Measurements from ENCODE around the gene ATXN7L2.

ATXN7L2 gene

GRCh38 chr1:109478806-109479205 is 4.9 kb upstream of the ATXN7L2 start:
- no peak for DNase-seq

GRCh38 chr1:109479311-109479710 is 4.4 kb upstream of the ATXN7L2 start:
- DNase-seq = no peak

- DNase-seq = no peak
Measured at GRCh38 chr1:109479901-109480300, 3.8 kb upstream of the ATXN7L2 start.

DNA sequence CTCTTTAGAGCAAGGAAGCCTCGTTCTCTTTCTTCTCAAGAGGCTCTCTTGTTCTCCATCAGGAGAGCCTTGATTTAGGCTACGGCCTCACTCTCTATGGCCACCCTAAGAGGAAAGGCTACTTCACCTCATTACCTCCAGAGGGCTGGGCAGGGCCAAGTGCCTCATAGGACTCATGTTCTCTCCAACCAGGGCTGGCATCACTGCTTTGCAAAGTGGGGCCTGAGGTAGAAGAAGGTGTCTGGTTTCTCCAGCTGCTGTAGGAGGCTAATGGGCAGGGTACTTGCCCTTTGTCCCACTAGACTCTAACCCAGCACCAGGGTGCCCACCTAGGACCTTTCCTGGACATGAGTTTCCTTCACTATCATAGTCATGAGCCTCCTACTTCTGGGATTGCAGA is 2.1 kb upstream of the ATXN7L2 start:
- DNase-seq = no peak

GRCh38 chr1:109482242-109482641 is 1.5 kb upstream of the ATXN7L2 start:
- no peak for DNase-seq

DNA sequence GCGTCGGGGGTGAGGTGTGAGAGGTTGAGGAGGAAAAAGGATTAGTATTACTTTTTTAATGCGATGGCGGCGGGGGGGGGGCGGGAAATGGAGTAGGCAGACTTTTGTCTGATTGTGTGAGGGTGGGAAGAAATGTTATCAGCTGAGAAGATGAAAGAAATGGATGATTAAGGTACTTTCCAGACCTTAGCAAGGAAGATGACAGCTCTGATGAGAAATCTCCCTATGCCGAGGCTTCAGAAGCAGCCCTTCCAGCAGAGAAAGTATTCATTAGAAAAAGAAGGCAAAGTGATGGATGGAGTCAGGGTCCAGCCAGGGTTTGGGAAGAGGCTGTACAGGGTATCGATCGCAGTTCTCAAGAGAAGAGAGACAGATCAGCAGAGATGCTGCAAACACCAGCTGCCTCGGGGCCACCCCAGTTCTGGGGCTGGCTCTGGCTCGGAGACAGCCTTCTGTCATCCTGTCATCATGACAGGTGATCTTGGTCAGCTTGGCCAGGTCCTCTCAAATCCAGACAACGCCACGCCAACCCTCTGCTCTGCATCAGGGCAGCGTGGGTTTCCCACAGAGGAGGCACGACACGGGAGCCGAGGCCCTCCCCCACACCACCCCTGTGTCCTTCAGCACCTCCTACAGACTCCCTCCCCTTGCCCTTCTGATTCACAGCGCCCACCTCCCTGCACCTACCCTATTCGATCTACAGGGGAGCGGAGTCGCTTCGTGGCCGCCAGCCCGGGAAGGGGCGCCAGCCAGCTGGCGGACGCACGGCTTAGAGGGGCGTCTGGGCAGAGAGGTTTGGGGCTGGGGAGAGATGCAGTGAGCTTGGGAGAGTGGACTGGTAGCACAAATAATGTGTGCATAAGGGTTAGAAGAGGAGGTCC is 674 bp upstream of the ATXN7L2 start:
- peak in 1 of 2 donors; percentile 51 for DNase-seq

- DNase-seq = no peak
Measured at GRCh38 chr1:109484519-109484975, 842 bp downstream of the ATXN7L2 start.

- no peak for DNase-seq
Measured at GRCh38 chr1:109485001-109485400, 1.3 kb downstream of the ATXN7L2 start.

DNA sequence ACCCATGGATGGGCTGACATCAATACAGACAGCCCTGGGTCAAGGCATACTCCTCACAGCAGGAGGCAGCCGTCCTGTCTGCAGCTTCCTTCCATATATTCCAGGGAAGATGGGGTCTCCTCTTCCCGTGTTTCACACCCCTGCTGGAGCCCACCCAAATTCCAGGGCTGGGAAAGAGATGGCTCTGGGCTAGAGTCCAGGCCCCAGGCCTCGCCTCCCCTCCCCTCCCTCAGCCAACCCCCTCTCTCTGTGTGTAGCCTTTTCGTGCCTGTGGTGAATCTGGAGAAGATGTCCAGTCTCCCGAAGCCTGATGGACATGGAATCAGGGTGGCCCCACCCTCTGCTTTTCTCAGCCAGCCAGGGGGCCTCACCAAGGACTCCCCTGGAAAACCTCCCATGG is 3.6 kb downstream of the ATXN7L2 start:
- no peak for DNase-seq

DNA sequence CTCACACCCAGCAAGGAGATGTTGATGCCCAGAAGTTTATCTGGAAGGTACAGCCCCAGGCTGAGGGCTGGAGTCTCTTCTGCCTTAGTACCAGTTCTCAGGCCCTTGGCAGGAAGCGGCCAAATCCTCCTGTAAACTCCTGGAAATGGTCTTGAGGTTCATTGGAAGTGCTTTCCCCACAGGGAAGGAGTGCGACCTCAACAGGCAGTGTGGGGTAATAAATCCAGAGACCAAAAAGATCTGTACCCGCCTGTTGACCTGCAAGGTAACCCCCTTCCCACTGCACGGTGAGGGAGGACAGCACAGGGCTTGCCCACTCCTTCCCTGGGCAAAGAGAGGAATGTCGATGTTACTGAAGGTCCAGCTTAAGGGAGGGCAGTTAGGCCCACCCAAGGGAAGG is 4.5 kb downstream of the ATXN7L2 start:
- no peak for DNase-seq

DNA sequence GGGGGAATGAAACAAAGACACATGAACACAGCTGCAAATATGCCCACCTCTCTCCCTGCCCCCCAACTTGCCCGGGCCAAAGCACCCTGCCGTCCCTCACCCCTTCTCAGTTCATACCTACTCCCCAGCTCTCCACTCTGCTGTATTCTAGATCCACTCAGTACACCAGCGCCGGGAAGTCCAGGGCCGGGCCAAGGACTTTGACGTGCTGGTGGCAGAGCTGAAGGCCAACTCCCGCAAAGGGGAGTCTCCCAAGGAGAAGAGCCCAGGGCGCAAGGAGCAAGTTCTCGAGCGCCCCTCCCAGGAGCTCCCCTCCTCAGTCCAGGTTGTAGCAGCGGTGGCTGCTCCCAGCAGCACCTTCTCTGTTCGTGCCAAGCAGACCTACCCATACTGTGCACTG is 5.0 kb downstream of the ATXN7L2 start:
- DNase-seq = no peak

DNA sequence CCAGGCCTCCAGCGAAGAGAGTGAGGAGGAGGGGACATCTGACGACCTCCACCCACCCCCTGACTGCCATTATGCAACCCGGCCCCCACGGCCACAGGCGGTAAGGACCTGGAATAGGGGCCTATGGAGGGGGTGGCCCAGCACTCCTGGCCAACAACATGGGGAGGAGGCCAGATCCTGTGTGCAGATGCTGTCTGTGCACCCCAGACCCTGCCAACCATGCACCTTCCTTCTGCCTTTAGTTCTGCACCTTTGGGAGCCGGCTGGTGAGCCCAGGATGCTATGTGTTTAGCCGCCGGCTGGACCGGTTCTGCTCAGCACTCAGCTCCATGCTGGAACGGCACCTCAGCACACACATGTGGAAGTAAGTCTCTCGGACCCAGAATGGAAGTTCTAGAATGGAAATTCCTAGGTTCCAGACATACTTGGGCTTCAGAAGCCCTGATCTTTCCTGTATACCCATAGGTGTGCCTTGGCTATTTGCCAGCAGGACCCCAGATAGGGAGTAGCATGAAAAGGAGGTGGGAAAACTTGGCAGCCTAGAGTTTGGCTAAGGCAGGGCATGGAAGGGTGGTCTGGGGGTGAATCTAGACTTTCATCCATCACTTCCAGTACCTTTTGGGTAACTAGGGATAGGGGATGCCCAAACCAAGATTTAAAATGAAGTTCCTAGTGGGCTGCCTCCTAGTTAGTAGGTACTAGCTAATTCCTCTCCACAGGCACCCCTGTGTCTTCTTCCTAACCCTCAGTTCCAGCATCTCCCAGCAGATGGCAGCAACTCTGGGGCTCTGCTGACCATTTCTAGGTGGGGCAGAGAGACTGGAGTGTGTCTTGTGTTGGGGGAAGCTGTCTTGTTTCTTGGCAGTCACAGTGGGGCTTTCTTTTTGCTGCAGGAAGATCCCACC is 6.6 kb downstream of the ATXN7L2 start:
- DNase-seq = peak; percentile 64 to 81

DNA sequence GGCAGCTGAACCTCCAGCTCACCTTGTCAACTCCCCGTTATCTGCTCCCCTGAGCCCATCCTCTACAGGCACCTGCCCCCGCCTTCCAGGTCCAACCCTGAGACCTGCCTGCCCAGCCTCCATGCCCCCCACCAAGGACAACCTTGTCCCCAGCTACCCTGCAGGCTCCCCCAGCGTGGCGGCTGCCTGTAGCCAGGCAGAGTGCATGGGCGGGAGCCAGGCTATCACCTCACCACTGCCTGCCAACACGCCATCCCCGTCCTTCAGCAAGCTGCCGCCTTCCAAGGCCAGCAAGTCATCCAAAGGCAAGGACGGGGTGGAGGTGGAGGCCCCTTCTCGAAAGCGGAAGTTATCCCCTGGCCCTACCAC is 7.2 kb downstream of the ATXN7L2 start:
- no peak for DNase-seq

DNA sequence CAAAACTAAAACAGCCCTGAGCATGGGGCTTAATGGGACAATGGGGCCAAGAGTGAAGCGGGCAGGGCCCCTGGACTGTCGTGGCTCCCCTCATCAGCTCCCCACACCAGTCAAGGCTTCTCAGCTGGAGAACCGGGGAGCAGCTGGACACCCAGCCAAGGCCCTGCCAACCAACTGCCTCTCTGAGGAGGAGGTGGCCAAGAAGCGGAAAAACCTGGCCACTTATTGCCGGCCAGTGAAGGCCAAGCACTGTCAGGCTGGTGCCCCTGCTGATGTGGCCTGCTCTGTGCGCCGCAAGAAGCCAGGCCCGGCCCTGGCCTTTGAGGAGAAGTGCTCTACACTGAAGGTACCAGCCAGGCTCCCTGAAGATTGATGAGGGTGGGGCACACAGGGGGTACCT is 7.7 kb downstream of the ATXN7L2 start:
- DNase-seq = no peak

DNA sequence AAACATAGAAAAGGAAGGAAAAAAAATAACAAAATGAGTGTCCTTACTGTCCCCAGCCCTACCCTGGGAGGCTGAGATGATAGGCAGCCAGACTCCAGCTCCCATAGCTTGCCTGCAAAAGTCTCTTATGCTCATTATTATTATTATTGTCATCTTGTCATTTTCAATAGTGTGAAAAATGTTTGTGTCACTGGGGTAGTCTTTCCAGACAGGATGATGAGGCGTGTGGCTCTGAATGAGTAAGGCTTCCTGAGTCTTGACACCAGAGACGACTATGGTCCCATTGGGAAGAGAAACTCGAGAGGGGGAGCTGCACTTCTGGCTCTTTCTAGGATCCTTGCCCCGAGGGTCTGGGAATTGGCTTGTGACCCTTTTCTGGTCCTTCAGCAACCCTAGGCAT is 9.1 kb downstream of the ATXN7L2 start:
- no peak for DNase-seq

DNA sequence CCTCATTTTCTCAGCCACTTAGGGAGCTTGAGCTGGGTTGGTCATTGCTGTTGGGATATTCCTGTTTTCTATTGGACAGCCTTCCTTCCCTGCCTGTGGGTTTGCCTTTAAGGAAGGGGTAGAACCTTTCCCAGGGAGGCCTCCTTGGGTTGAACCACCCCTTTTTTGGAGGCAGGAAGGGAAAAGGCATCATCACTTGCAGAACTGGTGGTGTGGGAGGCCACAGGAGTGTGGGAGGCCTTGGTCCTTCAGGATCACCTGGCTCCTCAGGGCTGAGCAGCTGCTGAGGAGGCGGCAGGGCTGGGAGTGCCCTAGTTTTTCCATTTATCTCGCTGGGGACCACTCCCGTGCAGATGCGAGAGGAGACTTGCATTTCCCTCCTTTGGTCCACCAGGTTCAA is 9.5 kb downstream of the ATXN7L2 start:
- DNase-seq = no peak

- peak; percentile 88 to 89 for DNase-seq
Measured at GRCh38 chr1:109493805-109494539, 10.3 kb downstream of the ATXN7L2 start, which contains the start of gene CYB561D1. Gene CYB561D1, plus strand, starts transcription at chr1:109494094. Its CDS starts 46 bp downstream, at chr1:109494140.

GRCh38 chr1:109495738-109496137 is 12.0 kb downstream of the ATXN7L2 start:
- no peak for DNase-seq

- no peak for DNase-seq
Measured at GRCh38 chr1:109497449-109498160, 13.9 kb downstream of the ATXN7L2 start.

DNA sequence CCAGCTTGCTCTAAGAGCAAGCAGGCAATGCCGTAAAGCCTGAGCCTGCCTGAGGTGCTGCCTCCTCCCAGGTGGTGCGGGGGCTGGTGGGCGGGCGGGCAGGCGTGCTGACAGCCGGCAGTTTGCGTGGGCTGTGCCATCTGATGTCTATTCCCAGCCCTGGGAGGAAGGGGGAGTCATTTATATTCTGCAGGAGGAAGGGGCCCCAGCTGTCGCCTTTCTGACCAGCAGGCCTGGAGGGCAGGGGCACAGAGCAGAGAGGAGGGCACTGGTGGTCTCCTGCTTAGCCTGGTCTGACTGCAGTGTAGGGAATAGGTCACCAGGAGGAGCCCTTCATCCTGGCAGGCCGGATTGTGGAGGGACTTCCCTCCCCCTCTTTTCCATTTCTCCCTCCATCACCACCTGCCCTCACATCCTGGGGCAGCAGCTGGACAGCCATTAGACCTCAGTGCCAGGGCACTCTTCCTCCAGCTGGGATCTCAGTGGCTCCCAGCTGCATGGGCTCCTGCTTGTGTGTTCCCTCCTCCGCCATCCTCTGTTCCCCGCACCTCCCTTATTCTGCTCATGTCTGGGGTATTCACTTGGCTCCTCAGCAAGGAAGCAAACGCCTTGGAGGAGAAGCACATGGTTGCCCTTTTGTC is 14.6 kb downstream of the ATXN7L2 start:
- DNase-seq = peak; percentile 46 to 60

DNA sequence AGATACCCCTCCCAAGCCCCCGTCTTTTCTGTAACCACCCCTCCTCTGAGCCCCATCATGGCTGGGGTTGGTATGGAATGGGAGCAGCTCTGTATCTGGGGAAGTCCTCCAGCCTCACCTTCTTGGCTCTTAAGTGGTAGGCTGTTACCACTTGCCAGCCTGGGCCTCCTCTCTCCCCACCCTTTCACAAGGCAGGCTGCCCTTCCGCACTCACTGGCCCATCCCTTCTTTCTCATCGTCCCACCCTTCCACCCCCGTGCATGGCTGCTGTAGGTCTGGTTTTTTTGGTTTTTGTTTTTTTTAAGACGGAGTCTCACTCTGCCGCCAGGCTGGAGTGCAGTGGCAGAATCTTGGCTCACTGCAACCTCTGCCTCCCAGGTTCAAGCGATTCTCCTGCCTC is 15.4 kb downstream of the ATXN7L2 start:
- DNase-seq = no peak
